Mesothelial cell of epicardium (in vitro differentiated cells): ENCODE results near the gene ITGAE. TPM values are rescaled to one million over a fixed set of nuclear protein-coding genes. Genes with fewer than 3 reads are reported as not detected.
A peak's percentile ranks its signal among the peaks of the same experiment; 100 is the strongest.

Experiments used
- DNase-seq, 2 experiments: peaks; one replicate each; pipeline ENCODE4 v3.0.0; 2021; ENCODE audit warnings: low spot score in 2 of 2; ENCODE audit not compliant: unreplicated experiment in 2 of 2
- H3K27ac Mint-ChIP-seq: 2 replicates; pipeline ENCODE4 v1.8.0; 2021; ENCODE audit warnings: mixed read lengths
- H3K27me3 Mint-ChIP-seq: 2 replicates; pipeline ENCODE4 v1.8.0; 2021; ENCODE audit warnings: low read depth, mixed read lengths
- H3K36me3 Mint-ChIP-seq: 2 replicates; pipeline ENCODE4 v1.8.0; 2021; ENCODE audit warnings: mixed read lengths
- H3K4me1 Mint-ChIP-seq: 2 replicates; pipeline ENCODE4 v1.8.0; 2021; ENCODE audit warnings: mixed read lengths
- H3K4me3 Mint-ChIP-seq: 2 replicates; pipeline ENCODE4 v1.8.0; 2021; ENCODE audit warnings: mild to moderate bottlenecking, moderate library complexity, mixed read lengths
- H3K9me3 Mint-ChIP-seq: 2 replicates; pipeline ENCODE4 v1.8.0; 2021; ENCODE audit warnings: mixed read lengths
- CTCF ChIP-seq: fragments of 200-600 bp; sonication (generic); IDR thresholded peaks from one replicate; pipeline ENCODE4 v1.5.0; 2021; ENCODE audit warnings: antibody characterized with exemption; ENCODE audit not compliant: unreplicated experiment
- total RNA-seq: library from RNA; stranded (reverse); gene quantifications from 3 replicates; pipeline ENCODE4 v1.2.1, GENCODE V29; 2021

Gene ITGAE
- total RNA-seq, 1 donor from 2014 or later: 20.4 TPM

GRCh38 chr17:3669548-3669947, 131.4 kb downstream of the ITGAE start:
- peak overlapping the region; percentile 85 for H3K4me3 Mint-ChIP-seq
- H3K4me1 Mint-ChIP-seq: peaks cover 32% of the 10 kb centered on the region
- H3K36me3 Mint-ChIP-seq: peaks cover 6% of the 10 kb centered on the region
- no peak for TF ChIP-seq CTCF
- no peaks in the 10 kb centered on the region for H3K27me3 Mint-ChIP-seq
- peak overlapping the region; percentile 94 for H3K27ac Mint-ChIP-seq
- no peak for DNase-seq
- H3K9me3 Mint-ChIP-seq: no peaks in the 10 kb centered on the region

GRCh38 chr17:3669085-3669347, 132.0 kb downstream of the ITGAE start:
- no peaks in the 10 kb centered on the region for H3K27me3 Mint-ChIP-seq
- no peak for DNase-seq
- peak overlapping the region; percentile 94 for H3K27ac Mint-ChIP-seq
- H3K9me3 Mint-ChIP-seq: no peaks in the 10 kb centered on the region
- H3K4me1 Mint-ChIP-seq: peaks cover 32% of the 10 kb centered on the region
- H3K4me3 Mint-ChIP-seq: peak overlapping the region; percentile 85
- peaks cover 11% of the 10 kb centered on the region for H3K36me3 Mint-ChIP-seq
- no peak for TF ChIP-seq CTCF

- H3K36me3 Mint-ChIP-seq: peaks cover 12% of the 10 kb centered on the region
- no peaks in the 10 kb centered on the region for H3K27me3 Mint-ChIP-seq
- peaks cover 32% of the 10 kb centered on the region for H3K4me1 Mint-ChIP-seq
- peak within 1 kb of the TSS; percentile 85 for H3K4me3 Mint-ChIP-seq
- H3K9me3 Mint-ChIP-seq: no peaks in the 10 kb centered on the region
- no peak for TF ChIP-seq CTCF
- peak within 1 kb of the TSS; percentile 99 for H3K27ac Mint-ChIP-seq
- peak; percentile 99 to 100 for DNase-seq
Measured at GRCh38 chr17:3668279-3669084, 132.5 kb downstream of the ITGAE start, which contains the start of the genes EMC6 and TAX1BP3. EMC6 (plus strand) TSS chr17:3668812; CDS start chr17:3669147, 335 bp downstream. TAX1BP3 (minus strand) TSS chr17:3668578; CDS start chr17:3668526, 52 bp downstream.

- DNase-seq: peak; percentile 89 to 92
- Mint-ChIP-seq H3K36me3 (peaks cover 14% of the 10 kb centered on the region), H3K4me3 (peak overlapping the region; percentile 85), H3K4me1 (peaks cover 32% of the 10 kb centered on the region), H3K27ac (peak overlapping the region; percentile 99), H3K27me3 (no peaks in the 10 kb centered on the region), H3K9me3 (no peaks in the 10 kb centered on the region)
- TF ChIP-seq CTCF: no peak
Measured at GRCh38 chr17:3667366-3668278, 133.4 kb downstream of the ITGAE start.

GRCh38 chr17:3666516-3666915, 134.5 kb downstream of the ITGAE start:
- no peak for DNase-seq
- no peak for TF ChIP-seq CTCF
- Mint-ChIP-seq H3K4me3 (peak overlapping the region; percentile 85), H3K36me3 (peaks cover 11% of the 10 kb centered on the region), H3K4me1 (peaks cover 32% of the 10 kb centered on the region), H3K27ac (peak overlapping the region; percentile 99), H3K9me3 (no peaks in the 10 kb centered on the region), H3K27me3 (no peaks in the 10 kb centered on the region)
